HG02943 (cell line): Measurements from ENCODE around the gene MYBPC1.

Source experiments
- ATAC-seq: cut with Tn5 transposase; IDR thresholded peaks from one replicate; pipeline ENCODE4 v1.9.1; 2021; ENCODE audit warnings: mild to moderate bottlenecking, low read depth, moderate library complexity; ENCODE audit not compliant: unreplicated experiment

MYBPC1 gene

GRCh38 chr12:101599771-101600484 lies 5.2 kb downstream of the MYBPC1 start:
- no peak for ATAC-seq

- no peak for ATAC-seq
These were observed 9.4 kb downstream of the MYBPC1 start for GRCh38 chr12:101604132-101604531.

DNA sequence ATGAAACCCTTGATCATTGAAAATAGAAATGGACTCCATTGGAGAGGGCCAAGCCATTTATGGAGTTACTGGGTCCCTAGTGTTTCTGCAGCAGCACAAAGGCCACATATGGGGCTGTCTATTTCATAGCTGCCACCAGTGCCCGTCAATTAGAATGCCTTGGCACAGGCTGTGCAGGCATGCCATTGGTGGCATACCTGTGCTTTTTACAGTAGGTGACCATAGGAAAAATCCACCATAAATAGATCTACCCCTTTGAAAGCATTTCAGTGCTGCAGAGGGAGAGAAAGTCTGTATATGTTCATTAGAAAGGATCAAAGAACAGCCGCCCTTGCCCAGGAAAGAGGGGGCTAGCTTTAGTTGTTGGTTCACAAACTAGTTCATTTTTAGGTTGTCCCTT lies 13.1 kb downstream of the MYBPC1 start:
- ATAC-seq, result no peak

GRCh38 chr12:101608301-101609133 lies 13.7 kb downstream of the MYBPC1 start:
- no peak for ATAC-seq

- ATAC-seq, result no peak
These were observed 14.4 kb downstream of the MYBPC1 start for GRCh38 chr12:101609198-101609597.

DNA sequence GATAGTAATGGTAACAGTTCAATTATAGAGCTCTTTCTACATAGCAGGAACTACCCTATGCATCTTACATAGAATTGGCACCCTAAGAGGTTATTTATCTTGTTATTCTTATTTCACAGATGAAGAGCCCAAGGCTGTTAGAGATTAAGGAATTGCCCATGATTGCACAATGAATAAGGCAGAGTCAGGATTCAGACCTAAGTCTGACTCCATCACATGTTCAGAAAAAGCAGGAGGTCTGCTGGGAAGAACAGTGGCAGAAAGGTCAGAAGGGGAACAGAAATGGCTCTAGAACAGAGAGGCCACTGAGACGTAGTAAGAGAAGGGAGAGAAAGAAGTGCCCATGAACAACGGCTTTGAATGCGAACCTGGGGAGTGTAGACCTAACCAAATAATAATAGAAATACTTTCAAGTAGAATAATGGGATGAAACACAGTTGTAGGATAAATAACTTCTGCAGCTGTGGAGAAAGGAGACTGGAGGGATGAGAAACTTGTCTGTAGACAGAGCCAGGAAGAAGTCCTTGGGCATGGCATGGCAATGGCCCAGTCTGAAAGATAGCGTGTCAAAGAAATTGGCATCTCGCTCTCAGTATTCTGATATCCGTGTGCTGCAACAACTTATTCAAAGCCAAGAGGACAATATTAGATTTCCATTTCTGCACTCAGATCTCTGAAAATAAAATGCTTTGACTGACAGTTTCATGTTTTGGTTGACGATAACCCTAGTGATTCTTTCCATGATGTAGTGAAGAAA lies 17.6 kb downstream of the MYBPC1 start:
- no peak for ATAC-seq

DNA sequence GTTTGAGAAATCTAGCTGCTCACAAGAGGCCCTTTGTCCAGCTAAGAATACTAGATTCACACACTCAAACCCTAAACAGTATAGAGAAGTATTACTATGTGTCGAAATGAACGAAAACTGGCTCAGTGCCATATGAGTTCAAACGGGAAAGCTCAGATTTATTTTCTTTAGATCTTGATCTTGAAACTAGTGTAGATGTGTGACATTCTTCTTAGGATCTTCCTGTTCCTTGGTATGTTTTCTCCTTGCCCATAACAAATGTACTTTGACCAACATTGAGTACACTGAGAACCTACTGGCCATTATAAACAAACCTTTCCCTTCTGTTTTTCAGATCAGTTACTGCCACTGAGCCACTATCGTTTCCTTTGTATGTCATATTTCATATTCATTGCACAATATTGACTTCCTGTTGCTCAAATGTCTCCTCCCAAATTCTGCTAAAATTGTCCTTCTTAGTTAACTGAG lies 21.3 kb downstream of the MYBPC1 start:
- ATAC-seq, result no peak

- ATAC-seq, result no peak
These were observed 24.4 kb downstream of the MYBPC1 start for GRCh38 chr12:101619026-101619786.

DNA sequence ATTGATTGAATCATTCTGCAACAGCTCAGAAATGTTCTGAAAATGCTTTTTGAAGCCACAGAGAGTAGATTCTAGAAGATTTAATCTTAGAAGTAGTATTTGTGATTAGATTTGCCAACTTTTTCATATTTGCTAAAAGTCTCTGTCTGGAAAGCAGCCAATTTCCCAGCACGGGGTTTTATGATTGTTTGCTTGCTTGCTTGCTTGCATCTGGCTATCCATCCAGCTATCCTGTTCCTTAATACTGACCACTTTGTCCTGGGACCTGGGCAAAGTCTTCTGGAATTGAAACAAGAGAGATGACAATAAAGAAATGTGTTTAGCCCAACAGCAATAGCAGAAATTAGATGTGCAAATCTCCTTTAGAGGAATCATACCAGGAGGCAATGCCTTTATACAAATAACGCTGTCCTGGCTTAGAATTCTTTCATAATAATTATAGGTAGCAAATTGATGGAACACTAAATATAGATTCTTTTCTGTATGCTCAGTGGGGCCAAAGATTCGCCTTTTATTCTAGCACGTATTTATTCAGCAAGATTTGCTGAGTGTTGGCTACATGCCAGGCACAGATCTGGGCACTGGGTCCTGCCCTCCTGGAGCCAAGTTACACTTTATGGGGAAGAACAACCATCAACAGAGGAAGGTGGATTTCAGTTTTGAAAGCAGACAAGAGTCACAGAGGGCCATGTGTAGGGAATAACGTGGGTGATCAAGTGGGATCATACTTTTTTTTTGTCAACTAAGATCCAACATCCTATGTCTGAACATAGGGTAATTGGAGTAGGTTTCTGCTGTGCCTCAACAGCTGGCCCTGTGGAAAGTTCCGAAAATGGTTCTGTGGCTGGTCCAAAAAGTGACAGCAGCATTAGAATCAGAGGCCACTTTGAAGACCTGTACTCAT lies 25.3 kb downstream of the MYBPC1 start:
- no peak for ATAC-seq

DNA sequence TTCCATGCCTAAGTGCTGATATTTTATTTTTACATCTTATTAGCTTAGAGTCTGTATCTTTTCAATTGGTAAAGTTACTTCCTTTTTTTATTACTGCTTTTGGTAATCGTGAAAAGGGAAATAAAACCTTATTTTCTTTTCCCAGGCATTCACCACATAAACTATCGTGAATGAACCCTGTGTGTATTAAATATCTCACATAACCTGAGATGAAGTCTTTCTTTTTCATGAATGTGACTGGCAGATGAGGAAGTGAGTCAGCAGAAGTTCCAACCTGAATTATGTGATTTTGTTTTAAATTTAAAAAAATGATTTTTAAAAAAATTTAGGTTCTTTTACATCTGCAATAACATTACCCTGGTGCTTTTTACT lies 26.0 kb downstream of the MYBPC1 start:
- no peak for ATAC-seq

DNA sequence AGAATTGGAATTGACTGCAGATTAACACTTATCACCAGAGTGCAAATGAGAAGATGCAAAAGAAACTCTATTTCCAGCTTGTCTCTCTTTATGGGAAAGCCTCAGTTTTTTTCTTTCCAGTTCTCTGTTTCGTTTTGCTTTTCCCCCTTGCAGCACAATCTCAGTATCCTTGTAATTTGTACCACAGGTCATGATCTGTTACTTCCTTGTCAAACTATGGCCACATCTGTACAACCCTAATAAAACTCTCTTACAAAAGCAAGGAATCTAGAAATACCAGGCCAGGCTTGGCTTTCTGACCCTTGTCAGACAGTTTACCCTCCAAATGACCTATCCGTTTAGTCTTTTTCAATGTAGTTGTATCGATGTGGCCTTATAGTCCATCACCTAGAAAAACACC lies 33.9 kb downstream of the MYBPC1 start:
- no peak for ATAC-seq

DNA sequence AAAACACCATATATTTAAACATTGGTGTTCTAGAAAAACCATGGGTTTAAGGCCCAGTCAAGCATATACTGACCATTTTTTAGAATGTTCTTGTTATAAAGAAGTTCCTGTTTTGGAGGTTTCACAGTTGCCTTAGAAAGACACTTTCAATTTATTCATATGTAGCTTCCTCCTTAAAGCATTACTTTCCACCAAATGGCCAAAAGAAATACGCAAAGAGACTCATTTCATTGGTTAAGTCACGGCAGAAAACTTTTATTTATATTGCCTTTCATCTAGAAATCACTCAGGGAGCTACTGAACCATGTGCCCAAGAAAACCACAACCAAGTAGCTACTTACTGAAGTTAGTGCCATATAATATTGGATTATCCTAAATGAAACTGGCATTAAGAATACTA lies 40.0 kb downstream of the MYBPC1 start:
- ATAC-seq, result peak; percentile 92

DNA sequence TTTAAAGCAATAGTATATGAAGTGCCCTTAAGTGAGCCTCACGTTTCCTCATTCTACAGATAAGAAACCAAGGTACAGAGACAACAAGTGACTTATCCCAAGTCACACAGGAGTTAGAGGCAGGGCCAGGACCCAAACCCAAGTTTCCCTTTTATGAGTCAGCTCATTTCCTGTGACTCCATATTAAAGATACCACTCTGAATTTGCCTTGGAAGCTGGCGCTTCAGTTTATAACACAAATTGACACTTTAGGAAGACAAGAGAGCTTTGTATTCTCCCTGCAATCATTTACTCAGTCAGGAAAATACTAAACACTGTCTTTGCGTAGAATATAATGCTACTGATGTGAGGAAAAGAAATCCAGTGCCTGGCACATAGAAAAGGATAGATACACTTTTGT lies 43.2 kb downstream of the MYBPC1 start:
- ATAC-seq, result no peak

DNA sequence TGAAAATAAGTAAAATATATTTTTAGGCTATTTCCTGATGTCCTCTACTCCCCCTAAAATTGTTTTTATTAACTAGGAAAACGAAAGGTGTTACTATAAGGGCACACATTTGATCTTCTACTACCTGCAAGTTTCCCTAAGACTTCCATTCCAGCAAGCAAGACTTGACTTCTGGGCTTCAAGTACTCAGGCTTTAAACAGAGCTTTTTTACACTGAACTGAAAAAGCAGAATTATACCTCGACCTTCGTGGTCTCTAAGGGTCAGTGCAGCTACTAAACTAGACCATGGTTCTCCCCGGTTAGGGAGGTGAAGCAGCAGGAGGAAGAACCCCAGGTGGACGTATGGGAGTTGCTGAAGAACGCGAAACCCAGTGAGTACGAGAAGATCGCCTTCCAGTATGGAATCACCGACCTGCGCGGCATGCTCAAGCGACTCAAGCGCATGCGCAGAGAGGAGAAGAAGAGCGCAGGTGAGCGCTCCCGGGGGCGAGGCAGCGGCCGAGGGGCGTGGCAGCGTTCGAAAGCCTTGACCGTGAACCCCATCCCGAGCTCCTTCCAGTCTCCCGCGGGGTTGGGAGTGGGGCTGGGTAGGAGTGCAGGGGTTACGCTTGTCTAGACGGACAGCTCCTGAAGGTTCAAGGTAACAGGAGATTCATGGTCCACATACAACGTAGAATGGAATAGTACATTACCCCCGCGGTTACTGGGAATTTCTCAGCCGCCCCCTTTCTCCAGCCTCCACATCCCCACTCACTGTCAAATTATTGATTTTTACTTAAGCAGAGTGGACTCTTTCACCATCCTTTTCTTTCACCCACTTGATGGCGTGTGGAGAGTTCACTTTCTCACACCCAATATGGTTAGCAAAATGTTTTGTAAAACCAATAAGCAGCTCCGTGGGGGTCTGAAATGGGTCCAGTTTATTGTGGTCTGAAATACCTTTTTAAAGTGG lies 47.6 kb downstream of the MYBPC1 start:
- no peak for ATAC-seq

GRCh38 chr12:101647711-101648110 lies 52.9 kb downstream of the MYBPC1 start:
- ATAC-seq, result no peak

DNA sequence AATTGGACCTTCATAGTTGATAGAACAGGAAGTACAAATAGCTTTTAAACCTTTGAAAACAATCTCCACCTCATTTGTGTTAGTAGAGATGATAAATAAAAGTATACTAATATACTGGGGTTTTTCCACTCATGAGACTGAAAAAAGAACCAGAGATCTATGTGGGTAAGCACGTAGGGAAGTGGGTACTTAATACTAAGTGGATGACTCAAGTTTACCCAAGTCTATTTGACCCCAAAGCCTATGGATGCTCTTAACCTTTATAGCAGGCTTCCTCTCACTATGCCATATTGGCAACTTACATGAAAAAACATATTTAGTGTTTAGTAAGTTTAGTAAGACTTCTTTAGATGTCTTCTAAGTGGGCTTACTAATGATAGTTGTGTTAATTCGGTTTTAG lies 53.4 kb downstream of the MYBPC1 start:
- ATAC-seq, result no peak

DNA sequence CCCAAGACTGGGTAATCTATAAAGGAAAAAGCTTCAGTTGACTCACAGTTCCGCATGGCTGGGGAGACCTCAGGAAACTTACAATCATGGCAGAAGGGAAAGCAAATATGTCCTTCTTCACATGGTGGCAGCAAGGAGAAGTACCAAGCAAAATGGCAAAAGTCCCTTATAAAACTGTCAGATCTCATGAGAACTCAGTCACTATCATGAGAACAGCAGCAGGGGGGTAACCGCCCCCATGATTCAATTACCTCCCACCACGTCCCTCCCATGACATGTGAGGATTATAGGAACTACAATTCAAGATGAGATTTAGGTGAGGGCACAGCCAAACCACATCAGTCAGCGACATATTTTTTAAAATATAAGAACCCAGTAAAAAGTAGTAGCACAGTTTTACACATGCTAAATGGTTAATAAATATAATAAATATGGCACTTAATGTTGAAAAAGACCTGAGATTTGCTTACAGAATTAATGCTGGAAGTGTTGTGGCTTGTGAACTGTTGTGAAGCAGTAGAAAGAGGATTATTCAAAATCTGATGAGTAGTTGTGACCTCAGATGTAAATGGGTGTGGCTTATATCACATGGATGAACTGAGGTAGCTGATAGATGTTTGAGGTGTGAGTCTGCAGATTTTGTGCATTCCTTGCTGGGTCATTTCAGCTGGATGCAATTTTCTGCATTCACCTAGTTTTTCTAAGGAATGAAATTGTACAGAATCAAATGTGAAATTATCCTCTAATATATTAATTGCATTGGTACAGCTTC lies 55.8 kb downstream of the MYBPC1 start:
- ATAC-seq, result no peak

- no peak for ATAC-seq
These were observed 58.3 kb downstream of the MYBPC1 start for GRCh38 chr12:101653030-101653429.
